Choroid plexus epithelial cell (primary cell): ENCODE results near the gene LRRC46.

ENCODE experiments used
- DNase-seq: peaks from one replicate; pipeline ENCODE4 v3.0.0-alpha.2; 2010; ENCODE audit warnings: low read depth
- H3K4me3 ChIP-seq: 2 replicates; pipeline ENCODE4 v1.5.1; 2011; ENCODE audit warnings: low read depth, mild to moderate bottlenecking, control low read depth, low read length, moderate library complexity
- CTCF ChIP-seq: conservative IDR thresholded peaks from 2 replicates; pipeline ENCODE4 v1.5.1; 2011; ENCODE audit warnings: low read depth, mild to moderate bottlenecking, control low read depth, inconsistent platforms, low read length, moderate library complexity

LRRC46 gene

GRCh38 chr17:47878203-47879027 is 46.9 kb downstream of the LRRC46 start:
- no peak overlapping the region for H3K4me3 ChIP-seq
- no peak for DNase-seq
- TF ChIP-seq CTCF = no peak

GRCh38 chr17:47879028-47879585 is 47.6 kb downstream of the LRRC46 start:
- no peak overlapping the region for H3K4me3 ChIP-seq
- no peak for TF ChIP-seq CTCF

GRCh38 chr17:47879776-47880454 is 48.4 kb downstream of the LRRC46 start:
- no peak for DNase-seq
- H3K4me3 ChIP-seq = no peak overlapping the region
- no peak for TF ChIP-seq CTCF

More at GRCh38 chr17:47879028-47879585, 47.6 kb downstream of the LRRC46 start:
- peak; percentile 35 for DNase-seq

- no peak overlapping the region for H3K4me3 ChIP-seq
- DNase-seq = no peak
- TF ChIP-seq CTCF = no peak
Observed at GRCh38 chr17:47882247-47882646, 50.8 kb downstream of the LRRC46 start.

- no peak for TF ChIP-seq CTCF
- no peak for DNase-seq
- H3K4me3 ChIP-seq = no peak overlapping the region
Observed at GRCh38 chr17:47882695-47883588, 51.5 kb downstream of the LRRC46 start.

GRCh38 chr17:47883589-47884426 is 52.3 kb downstream of the LRRC46 start:
- TF ChIP-seq CTCF = no peak
- H3K4me3 ChIP-seq = no peak overlapping the region

More at GRCh38 chr17:47883589-47884426, 52.3 kb downstream of the LRRC46 start:
- no peak for DNase-seq
